B cell (primary cell): ENCODE results near the gene CBLN3. TPM values are rescaled to one million over a fixed set of nuclear protein-coding genes. Genes with fewer than 3 reads are reported as not detected.
"Not testable (repeated sequence)": the region's sequence is repeated elsewhere in the genome, so short reads cannot be mapped to it uniquely, and the experiment has no call there.

Experiments used
- ATAC-seq: fragments of 200-7000 bp; cut with Tn5 transposase; one replicate; pipeline ENCODE4 v1.10.0; 2021; ENCODE audit warnings: low read depth, mild to moderate bottlenecking, moderate number of reproducible peaks, moderate library complexity
- CTCF ChIA-PET: fragments of 350-600 bp; sonication (Branson Sonifier 250); formaldehyde crosslinking; loops from one replicate; lab custom pipeline; 2021; ENCODE audit warnings: antibody characterized with exemption, inconsistent platforms; lab: Charles Lee
- POLR2A ChIA-PET: fragments of 350-600 bp; sonication (Branson Sonifier 250); formaldehyde crosslinking; loops from one replicate; lab custom pipeline; 2021; ENCODE audit warnings: antibody characterized with exemption; lab: Charles Lee
- DNase-seq: peaks from one replicate; pipeline ENCODE4 v3.0.0; 2013
- H2AFZ ChIP-seq: 2 replicates; pipeline ENCODE4 v1.6.1; 2012; ENCODE audit warnings: mild to moderate bottlenecking, low read depth, low read length; ENCODE audit not compliant: insufficient read depth, poor library complexity, severe bottlenecking
- H3K27ac ChIP-seq, 2 donors: 1 replicate in 1 of 2; 2 replicates in 1 of 2; pipeline ENCODE4 v1.5.1; 2012 to 2013; ENCODE audit warnings: low read length in 2 of 2, mild to moderate bottlenecking in 2 of 2, moderate library complexity in 1 of 2
- H3K27me3 ChIP-seq, 4 experiments: fragments of 200-600 bp in 1 of 4; sonication (generic) in 1 of 4; replicated peaks in 1 of 4; 1 replicate in 2 of 4; 2 replicates in 2 of 4; pipeline versions ENCODE4 v1.6.1 to v1.7.0; 2013 to 2016; ENCODE audit warnings: low read length in 3 of 4, mild to moderate bottlenecking in 2 of 4, mixed read lengths in 1 of 4, moderate library complexity in 1 of 4; ENCODE audit not compliant: insufficient read depth in 4 of 4, control insufficient read depth in 3 of 4; ENCODE audit errors: control extremely low read depth in 1 of 4
- H3K36me3 ChIP-seq, 2 experiments: replicated peaks in 1 of 2; 1 replicate in 1 of 2; 2 replicates in 1 of 2; pipeline versions ENCODE4 v1.6.1 to v1.7.1; 2013; ENCODE audit warnings: low read length in 1 of 2; ENCODE audit not compliant: insufficient read depth in 2 of 2, control insufficient read depth in 1 of 2; ENCODE audit errors: control extremely low read depth in 1 of 2, extremely low read depth in 1 of 2
- H3K4me1 ChIP-seq, 2 donors: fragments of 200-600 bp in 1 of 2; sonication (generic) in 1 of 2; 1 replicate in 1 of 2; 2 replicates in 1 of 2; pipeline versions ENCODE4 v1.5.1 to v1.6.1; 2013 to 2017; ENCODE audit warnings: low read length in 2 of 2; ENCODE audit not compliant: control insufficient read depth in 2 of 2, insufficient read depth in 2 of 2
- H3K4me2 ChIP-seq: replicated peaks from 2 replicates; pipeline ENCODE3; 2012; ENCODE audit warnings: mild to moderate bottlenecking, low read depth, low read length; ENCODE audit not compliant: poor library complexity, severe bottlenecking
- H3K4me3 ChIP-seq, 5 experiments: fragments of 200-600 bp in 1 of 5; sonication (generic) in 1 of 5; 1 replicate in 3 of 5; 2 replicates in 2 of 5; pipeline versions ENCODE4 v1.5.1 to v1.7.0; 2011 to 2016; ENCODE audit warnings: low read length in 4 of 5, mild to moderate bottlenecking in 4 of 5, low read depth in 2 of 5, control low read depth in 1 of 5, moderate library complexity in 1 of 5; ENCODE audit not compliant: insufficient read depth in 1 of 5; ENCODE audit errors: control extremely low read depth in 1 of 5, extremely low read depth in 1 of 5
- H3K79me2 ChIP-seq: fragments of 200-600 bp; sonication (generic); one replicate; pipeline ENCODE4 v1.6.0; 2016; ENCODE audit warnings: low read length; ENCODE audit not compliant: control insufficient read depth, insufficient read depth
- H3K9ac ChIP-seq: fragments of 200-600 bp; sonication (generic); 2 replicates; pipeline ENCODE4 v1.6.1; 2017; ENCODE audit warnings: mild to moderate bottlenecking, low read length, moderate library complexity
- H3K9me3 ChIP-seq, 3 donors: one replicate each; pipeline versions ENCODE4 v1.6.1 to v1.7.1; 2013; ENCODE audit warnings: low read length in 2 of 3; ENCODE audit not compliant: control insufficient read depth in 2 of 3, insufficient read depth in 1 of 3; ENCODE audit errors: control extremely low read depth in 1 of 3
- H4K20me1 ChIP-seq: 2 replicates; pipeline ENCODE4 v1.6.0; 2012; ENCODE audit warnings: mild to moderate bottlenecking, low read length; ENCODE audit not compliant: insufficient read depth, control insufficient read depth, poor library complexity, severe bottlenecking
- H3K27ac Mint-ChIP-seq: one replicate; pipeline ENCODE4 v1.8.0; 2021; ENCODE audit warnings: mixed read lengths
- H3K27me3 Mint-ChIP-seq: one replicate; pipeline ENCODE4 v1.8.0; 2021; ENCODE audit warnings: mixed read lengths
- H3K4me1 Mint-ChIP-seq: one replicate; pipeline ENCODE4 v1.8.0; 2021; ENCODE audit warnings: mixed read lengths
- H3K4me3 Mint-ChIP-seq: one replicate; pipeline ENCODE4 v1.8.0; 2021; ENCODE audit warnings: mixed read lengths
- H3K9me3 Mint-ChIP-seq: one replicate; pipeline ENCODE4 v1.8.0; 2022; ENCODE audit warnings: mixed read lengths; ENCODE audit not compliant: insufficient read depth
- CTCF ChIP-seq: fragments of 200-600 bp; IDR thresholded peaks from one replicate; pipeline ENCODE4 v1.8.0; 2022; ENCODE audit warnings: antibody characterized with exemption, mild to moderate bottlenecking
- EZH2 ChIP-seq: IDR thresholded peaks from 2 replicates; pipeline ENCODE4 v1.6.1; 2012; ENCODE audit warnings: borderline replicate concordance, low read depth, mild to moderate bottlenecking, moderate library complexity, low read length; ENCODE audit not compliant: insufficient read depth, poor library complexity, severe bottlenecking
- WGBS: methylation state at CpG from one replicate; pipeline ENCODE4 v1.1.5; 2013; ENCODE audit warnings: missing lambda C conversion rate; ENCODE audit not compliant: insufficient coverage; 5-methylcytosine and 5-hydroxymethylcytosine counted together
- intact Hi-C: fragments of 100-400 bp; cut with micrococcal nuclease; formaldehyde crosslinking; loops from one replicate; pipeline ENCODE4 v1.10.0; 2022
- polyA plus RNA-seq: library from polyadenylated mRNA; depleted of rRNA; stranded (reverse); fragments of >200 nt; gene quantifications from 2 replicates; pipeline ENCODE4 v1.2.3, GENCODE V29; 2012
- total RNA-seq, 2 donors: library from RNA; stranded (reverse); fragments of 120-200 nt in 1 of 2; gene quantifications; 1 replicate in 1 of 2; 2 replicates in 1 of 2; pipeline versions ENCODE4 v1.2.3 to v1.2.4, GENCODE V29; 2013 to 2022

CBLN3 gene
- total and polyA plus RNA-seq, 2 donors (not counting 1 experiment from before 2014, with no cell fraction given) = 35.0 to 134 TPM

- Histone ChIP-seq H3K27ac (no peak overlapping the region), H3K4me1 (no peaks in the 10 kb centered on the region), H3K27me3 (peaks cover 0 to 7% (median 5%) of the 10 kb centered on the region in 4 experiments), H3K9me3 (no peaks in the 10 kb centered on the region), H3K36me3 (no peaks in the 10 kb centered on the region), H3K9ac (no peak overlapping the region), H3K4me3 (no peak overlapping the region), H3K79me2 (no peaks in the 10 kb centered on the region), H3K4me2 (no peak overlapping the region), H2AFZ (no peak overlapping the region), H4K20me1 (no peaks in the 10 kb centered on the region)
- peaks cover 49% of the 10 kb centered on the region for H3K27me3 Mint-ChIP-seq
- CTCF ChIA-PET = interaction anchor here (1.0 kb wide), 1 partner anchor 57 kb away, joined by 4 read pairs; no protein-coding TSS in a partner anchor
- no peak overlapping the region for H3K4me3 Mint-ChIP-seq
- 93% methylated on average over 1 of the region's 2 CpGs for WGBS
- no peak for DNase-seq
- intact Hi-C loops = no loop called here
- no peak for ATAC-seq
- TF ChIP-seq EZH2 (no peak), CTCF (no peak)
- no peaks in the 10 kb centered on the region for H3K9me3 Mint-ChIP-seq
- no peak overlapping the region for H3K27ac Mint-ChIP-seq
- POLR2A ChIA-PET = interaction anchor here (0.6 kb wide), 1 partner anchor 32 kb away, joined by 4 read pairs; no protein-coding TSS in a partner anchor
- no peaks in the 10 kb centered on the region for H3K4me1 Mint-ChIP-seq
Measured at GRCh38 chr14:24388474-24389179, 40.8 kb downstream of the CBLN3 start.

DNA sequence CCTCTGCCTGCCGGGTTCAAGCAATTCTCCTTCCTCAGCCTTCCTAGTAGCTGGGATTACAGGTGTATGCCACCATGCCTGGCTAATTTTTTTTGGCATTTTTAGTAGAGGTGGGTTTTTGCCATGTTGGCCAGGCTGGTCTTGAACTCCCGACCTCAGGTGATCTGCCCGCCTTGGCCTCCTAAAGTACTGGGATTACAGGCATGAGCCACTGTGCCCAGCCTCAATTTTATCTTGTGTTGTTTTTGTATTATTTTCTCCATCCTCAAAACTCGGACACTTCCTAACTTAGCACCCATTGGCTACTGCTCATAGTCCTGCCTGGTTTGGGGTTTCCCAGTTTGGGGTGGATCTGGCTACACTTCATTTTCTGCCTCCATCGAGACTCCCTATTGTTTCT, 41.9 kb downstream of the CBLN3 start:
- H3K27me3 ChIP-seq, H3K4me2 ChIP-seq, H3K36me3 ChIP-seq, ATAC-seq, H3K4me1 ChIP-seq, H3K79me2 ChIP-seq, H3K9me3 ChIP-seq, H3K4me1 Mint-ChIP-seq, H3K9me3 Mint-ChIP-seq, H3K27ac Mint-ChIP-seq, H3K4me3 Mint-ChIP-seq, H4K20me1 ChIP-seq, H3K27ac ChIP-seq, intact Hi-C loops, H2AFZ ChIP-seq, H3K9ac ChIP-seq, POLR2A ChIA-PET, H3K4me3 ChIP-seq, DNase-seq: not testable (repeated sequence)
- H3K27me3 Mint-ChIP-seq = peaks cover 49% of the 10 kb centered on the region
- 80% methylated on average over 3 of the region's 5 CpGs for WGBS
- CTCF ChIA-PET = interaction anchor here (1.2 kb wide), 1 partner anchor 22 kb away, joined by 3 read pairs; no protein-coding TSS in a partner anchor
